Epithelial cell of esophagus (primary cell): Measurements from ENCODE around the gene ZNF775.

ENCODE experiments used
- DNase-seq: peaks from one replicate; pipeline ENCODE4 v3.0.0; 2010; ENCODE audit warnings: low read depth
- H3K4me3 ChIP-seq: 2 replicates; pipeline ENCODE4 v1.5.1; 2011; ENCODE audit warnings: mild to moderate bottlenecking, low read length, control low read depth
- CTCF ChIP-seq: IDR thresholded peaks from 2 replicates; pipeline ENCODE4 v1.5.1; 2011; ENCODE audit warnings: low read depth, mild to moderate bottlenecking, low read length, control low read depth, inconsistent platforms; ENCODE audit not compliant: insufficient read depth; ENCODE audit errors: missing control alignments

The ZNF775 gene

GRCh38 chr7:150377635-150378034 lies 1.5 kb upstream of the ZNF775 start:
- no peak overlapping the region for H3K4me3 ChIP-seq
- DNase-seq, result no peak
- TF ChIP-seq CTCF, result no peak

- peak overlapping the region; percentile 66 for H3K4me3 ChIP-seq
- DNase-seq, result peak; percentile 50
- no peak for TF ChIP-seq CTCF
Observed at GRCh38 chr7:150378115-150378852, 846 bp upstream of the ZNF775 start.

GRCh38 chr7:150379441-150380379 lies 580 bp downstream of the ZNF775 start:
- peak overlapping the region; percentile 63 for H3K4me3 ChIP-seq
- DNase-seq, result peak; percentile 22
- TF ChIP-seq CTCF, result no peak

- no peak overlapping the region for H3K4me3 ChIP-seq
- TF ChIP-seq CTCF, result no peak
Observed at GRCh38 chr7:150380463-150380862, 1.3 kb downstream of the ZNF775 start.

GRCh38 chr7:150381096-150381495 lies 2.0 kb downstream of the ZNF775 start:
- H3K4me3 ChIP-seq, result no peak overlapping the region
- no peak for TF ChIP-seq CTCF
- no peak for DNase-seq

More at GRCh38 chr7:150380463-150380862, 1.3 kb downstream of the ZNF775 start:
- DNase-seq, result no peak

- no peak overlapping the region for H3K4me3 ChIP-seq
- DNase-seq, result no peak
- no peak for TF ChIP-seq CTCF
Observed at GRCh38 chr7:150381785-150382122, 2.6 kb downstream of the ZNF775 start.
